Loucy (cell line): ENCODE results near the gene SIK2.

Experiments used
- EZH2phosphoT487 ChIP-seq: fragments of 200-600 bp; IDR thresholded peaks from 2 replicates; pipeline ENCODE4 v1.6.1; 2018; ENCODE audit warnings: antibody characterized with exemption, mild to moderate bottlenecking, moderate library complexity, borderline replicate concordance
- TF ChIP-seq, protein P1 (sequence below): fragments of 200-600 bp; sonication (generic); conservative IDR thresholded peaks from 2 replicates; pipeline ENCODE4 v1.5.1; 2014; ENCODE audit warnings: mild to moderate bottlenecking, antibody characterized with exemption, low read length

DNA sequence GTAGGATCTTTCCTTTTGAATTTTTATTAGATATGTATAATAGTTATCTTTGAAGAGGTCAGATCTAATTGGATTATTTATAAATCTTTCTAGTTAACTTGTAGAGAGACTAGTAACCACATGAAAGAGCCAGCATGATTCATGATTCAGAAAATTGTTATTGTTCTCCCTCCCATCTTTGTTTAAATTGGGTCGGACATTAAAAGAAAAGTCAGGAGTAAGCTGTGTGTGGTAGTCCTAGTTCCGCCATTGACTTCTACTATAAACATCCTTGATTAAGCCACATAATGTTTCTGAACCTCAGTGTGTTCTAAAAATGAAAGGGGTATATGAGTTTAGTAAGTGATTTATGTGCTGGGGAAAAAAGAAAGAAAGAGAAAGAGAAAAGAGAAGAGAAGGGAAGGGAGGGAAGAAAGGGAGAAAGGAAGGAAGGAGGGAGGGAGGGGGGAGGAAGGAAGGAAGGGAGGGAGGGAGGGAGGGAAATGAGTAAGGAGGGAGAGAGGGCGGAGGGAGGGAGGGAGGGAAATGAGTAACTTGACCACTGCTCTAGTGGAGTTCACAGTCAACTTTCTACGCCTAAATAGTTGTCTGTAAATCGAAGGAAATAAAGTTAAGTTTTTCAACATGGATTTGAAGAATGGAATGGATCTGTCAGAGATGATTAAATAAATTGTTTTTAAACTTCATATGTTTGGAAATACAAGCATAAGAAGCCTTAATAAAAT is 32.9 kb downstream of the SIK2 start:
- TF ChIP-seq, protein P1, sequence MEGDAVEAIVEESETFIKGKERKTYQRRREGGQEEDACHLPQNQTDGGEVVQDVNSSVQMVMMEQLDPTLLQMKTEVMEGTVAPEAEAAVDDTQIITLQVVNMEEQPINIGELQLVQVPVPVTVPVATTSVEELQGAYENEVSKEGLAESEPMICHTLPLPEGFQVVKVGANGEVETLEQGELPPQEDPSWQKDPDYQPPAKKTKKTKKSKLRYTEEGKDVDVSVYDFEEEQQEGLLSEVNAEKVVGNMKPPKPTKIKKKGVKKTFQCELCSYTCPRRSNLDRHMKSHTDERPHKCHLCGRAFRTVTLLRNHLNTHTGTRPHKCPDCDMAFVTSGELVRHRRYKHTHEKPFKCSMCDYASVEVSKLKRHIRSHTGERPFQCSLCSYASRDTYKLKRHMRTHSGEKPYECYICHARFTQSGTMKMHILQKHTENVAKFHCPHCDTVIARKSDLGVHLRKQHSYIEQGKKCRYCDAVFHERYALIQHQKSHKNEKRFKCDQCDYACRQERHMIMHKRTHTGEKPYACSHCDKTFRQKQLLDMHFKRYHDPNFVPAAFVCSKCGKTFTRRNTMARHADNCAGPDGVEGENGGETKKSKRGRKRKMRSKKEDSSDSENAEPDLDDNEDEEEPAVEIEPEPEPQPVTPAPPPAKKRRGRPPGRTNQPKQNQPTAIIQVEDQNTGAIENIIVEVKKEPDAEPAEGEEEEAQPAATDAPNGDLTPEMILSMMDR, result no peak
- TF ChIP-seq EZH2phosphoT487, result no peak
